HEK293 (cell line): ENCODE measurements around the gene ACADSB.

Source experiments
- CTCF ChIA-PET: fragments of 350-600 bp; formaldehyde crosslinking; extraction: SDS; loops from one replicate; lab custom pipeline; 2021; ENCODE audit warnings: antibody characterized with exemption; lab: Yijun Ruan, JAX
- POLR2A ChIA-PET: fragments of 300-600 bp; formaldehyde crosslinking; extraction: SDS; loops from one replicate; lab custom pipeline; 2020; ENCODE audit warnings: antibody characterized with exemption, inconsistent platforms; lab: Yijun Ruan, JAX
- H3K27ac ChIP-seq: fragments of 200-500 bp; sonication (Bioruptor generic); 2 replicates; pipeline ENCODE4 v1.5.1; 2014; ENCODE audit warnings: low read depth, low read length, control low read depth, inconsistent platforms; ENCODE audit errors: extremely low read depth
- H3K36me3 ChIP-seq, 2 experiments: fragments of 200-500 bp in 1 of 2; sonication (Bioruptor generic) in 1 of 2; 1 replicate in 1 of 2; 2 replicates in 1 of 2; pipeline ENCODE4 v1.5.1; 2014 to 2017; ENCODE audit warnings: inconsistent platforms in 2 of 2, low read length in 2 of 2; ENCODE audit not compliant: control insufficient read depth in 2 of 2, insufficient read depth in 1 of 2
- H3K4me1 ChIP-seq: fragments of 200-500 bp; sonication (Bioruptor generic); 2 replicates; pipeline ENCODE4 v1.5.1; 2014; ENCODE audit warnings: mild to moderate bottlenecking, low read length, inconsistent platforms; ENCODE audit not compliant: control insufficient read depth, insufficient read depth
- H3K4me3 ChIP-seq: 2 replicates; pipeline ENCODE4 v1.5.1; 2011; ENCODE audit warnings: low read depth, mild to moderate bottlenecking, control low read depth, low read length, moderate library complexity
- H3K9me3 ChIP-seq: fragments of 200-500 bp; sonication (Bioruptor generic); 2 replicates; pipeline ENCODE4 v1.5.1; 2014; ENCODE audit warnings: low read depth, low read length, inconsistent platforms; ENCODE audit not compliant: control insufficient read depth, insufficient read depth
- BCL11B ChIP-seq: fragments of 450-650 bp; formaldehyde crosslinking; IDR thresholded peaks from 2 replicates; pipeline ENCODE4 v1.5.1; 2016; ENCODE audit warnings: low read depth, missing biosample characterization, missing genetic modification characterization
- KLF10 ChIP-seq: fragments of 450-650 bp; IDR thresholded peaks from 2 replicates; pipeline ENCODE4 v1.5.1; 2018; ENCODE audit warnings: missing biosample characterization, mild to moderate bottlenecking, missing genetic modification characterization
- KLF8 ChIP-seq: fragments of 450-650 bp; formaldehyde crosslinking; IDR thresholded peaks from 2 replicates; pipeline ENCODE4 v1.5.1; 2016; ENCODE audit warnings: missing biosample characterization, missing genetic modification characterization
- MZF1 ChIP-seq: fragments of 450-650 bp; formaldehyde crosslinking; IDR thresholded peaks from 2 replicates; pipeline ENCODE4 v1.5.1; 2017; ENCODE audit warnings: missing biosample characterization, missing genetic modification characterization, borderline replicate concordance
- SCRT2 ChIP-seq: fragments of 450-650 bp; formaldehyde crosslinking; IDR thresholded peaks from 2 replicates; pipeline ENCODE4 v1.5.1; 2016; ENCODE audit warnings: missing biosample characterization, missing genetic modification characterization
- SP7 ChIP-seq: fragments of 450-650 bp; formaldehyde crosslinking; IDR thresholded peaks from 2 replicates; pipeline ENCODE4 v1.5.1; 2016; ENCODE audit warnings: missing biosample characterization, missing genetic modification characterization
- TCF7L2 ChIP-seq: IDR thresholded peaks from 2 replicates; pipeline ENCODE4 v1.6.1; 2011; ENCODE audit warnings: low read depth, mild to moderate bottlenecking, inconsistent platforms, low read length, moderate library complexity, borderline replicate concordance
- ZBTB17 ChIP-seq: fragments of 450-650 bp; formaldehyde crosslinking; IDR thresholded peaks from 2 replicates; pipeline ENCODE4 v1.5.1; 2016; ENCODE audit warnings: missing biosample characterization, missing genetic modification characterization
- ZBTB20 ChIP-seq: fragments of 450-650 bp; formaldehyde crosslinking; IDR thresholded peaks from 2 replicates; pipeline ENCODE4 v1.5.1; 2016; ENCODE audit warnings: missing biosample characterization, missing genetic modification characterization
- ZFP37 ChIP-seq: fragments of 450-650 bp; formaldehyde crosslinking; IDR thresholded peaks from 2 replicates; pipeline ENCODE4 v1.5.1; 2016; ENCODE audit warnings: missing biosample characterization, missing genetic modification characterization
- ZNF155 ChIP-seq: fragments of 450-650 bp; formaldehyde crosslinking; IDR thresholded peaks from 2 replicates; pipeline ENCODE4 v1.5.1; 2016; ENCODE audit warnings: missing biosample characterization, missing genetic modification characterization
- ZNF274 ChIP-seq, 2 experiments: fragments of 200-500 bp in 1 of 2; fragments of 450-650 bp in 1 of 2; sonication (Bioruptor generic) in 1 of 2; formaldehyde crosslinking in 1 of 2; IDR thresholded peaks; 2 replicates each; pipeline versions ENCODE4 v1.5.1 to v1.6.1; 2014 to 2016; ENCODE audit warnings: borderline replicate concordance in 1 of 2, inconsistent platforms in 1 of 2, low read length in 1 of 2, missing biosample characterization in 1 of 2, missing genetic modification characterization in 1 of 2
- ZNF366 ChIP-seq: fragments of 450-650 bp; formaldehyde crosslinking; conservative IDR thresholded peaks from 2 replicates; pipeline ENCODE4 v1.5.1; 2016; ENCODE audit warnings: missing biosample characterization, missing genetic modification characterization
- ZNF416 ChIP-seq: fragments of 450-650 bp; formaldehyde crosslinking; IDR thresholded peaks from 2 replicates; pipeline ENCODE4 v1.5.1; 2016; ENCODE audit warnings: missing biosample characterization, missing genetic modification characterization
- ZNF48 ChIP-seq: fragments of 450-650 bp; formaldehyde crosslinking; IDR thresholded peaks from 2 replicates; pipeline ENCODE4 v1.5.1; 2016; ENCODE audit warnings: missing biosample characterization, missing genetic modification characterization
- ZNF514 ChIP-seq: fragments of 450-650 bp; formaldehyde crosslinking; IDR thresholded peaks from 2 replicates; pipeline ENCODE4 v1.5.1; 2016; ENCODE audit warnings: missing biosample characterization, missing genetic modification characterization
- ZNF558 ChIP-seq: fragments of 450-650 bp; formaldehyde crosslinking; IDR thresholded peaks from 2 replicates; pipeline ENCODE4 v1.5.1; 2016; ENCODE audit warnings: missing biosample characterization, missing genetic modification characterization
- ZNF585B ChIP-seq: fragments of 450-650 bp; formaldehyde crosslinking; IDR thresholded peaks from 2 replicates; pipeline ENCODE4 v1.5.1; 2016; ENCODE audit warnings: missing biosample characterization, missing genetic modification characterization
- ZNF596 ChIP-seq: fragments of 450-650 bp; IDR thresholded peaks from 2 replicates; pipeline ENCODE4 v1.5.0; 2018; ENCODE audit warnings: missing biosample characterization, mild to moderate bottlenecking, missing genetic modification characterization, moderate library complexity
- ZNF621 ChIP-seq: fragments of 450-650 bp; formaldehyde crosslinking; IDR thresholded peaks from 2 replicates; pipeline ENCODE4 v1.5.1; 2017; ENCODE audit warnings: missing biosample characterization, missing genetic modification characterization
- ZNF660 ChIP-seq: fragments of 450-650 bp; IDR thresholded peaks from 2 replicates; pipeline ENCODE4 v1.5.1; 2018; ENCODE audit warnings: missing biosample characterization, mild to moderate bottlenecking, missing genetic modification characterization
- ZNF768 ChIP-seq: fragments of 450-650 bp; formaldehyde crosslinking; IDR thresholded peaks from 2 replicates; pipeline ENCODE4 v1.5.1; 2018; ENCODE audit warnings: missing biosample characterization, mild to moderate bottlenecking, missing genetic modification characterization
- ZNF776 ChIP-seq: fragments of 450-650 bp; formaldehyde crosslinking; IDR thresholded peaks from 2 replicates; pipeline ENCODE4 v1.5.0; 2017; ENCODE audit warnings: missing biosample characterization, missing genetic modification characterization, borderline replicate concordance
- TF ChIP-seq, protein P1 (sequence below): IDR thresholded peaks from 2 replicates; pipeline ENCODE4 v1.6.1; 2011; ENCODE audit warnings: mild to moderate bottlenecking, low read depth, low read length, borderline replicate concordance
- TF ChIP-seq, protein P2 (sequence below): fragments of 450-650 bp; formaldehyde crosslinking; IDR thresholded peaks from 2 replicates; pipeline ENCODE4; 2016; ENCODE audit warnings: missing biosample characterization, missing genetic modification characterization
- TF ChIP-seq, protein P3 (sequence below): fragments of 450-650 bp; formaldehyde crosslinking; IDR thresholded peaks from 2 replicates; pipeline ENCODE4 v1.5.1; 2016; ENCODE audit warnings: missing biosample characterization, missing genetic modification characterization
- TF ChIP-seq, protein P4 (sequence below): fragments of 450-650 bp; formaldehyde crosslinking; IDR thresholded peaks from 2 replicates; pipeline ENCODE4 v1.5.0; 2017; ENCODE audit warnings: missing biosample characterization, missing genetic modification characterization, borderline replicate concordance

ACADSB gene

DNA sequence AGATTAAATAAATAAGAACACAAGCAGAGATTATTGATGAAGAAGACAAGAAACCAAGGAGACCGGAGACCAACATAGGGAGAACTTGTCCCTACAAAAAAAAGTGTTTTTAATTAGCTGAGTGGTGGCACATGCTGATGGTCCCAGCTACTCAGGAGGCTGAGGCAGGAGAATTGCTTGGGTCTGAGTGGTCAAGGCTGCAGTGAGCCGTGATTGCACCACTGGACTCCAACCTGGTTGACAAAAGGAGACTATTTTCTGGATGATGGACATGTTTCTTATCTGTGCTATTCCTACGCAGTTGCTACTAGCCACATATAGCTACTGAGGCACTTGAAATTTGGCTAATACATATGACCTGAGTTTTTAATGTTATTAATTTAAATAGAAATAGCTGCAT, 9.9 kb upstream of the ACADSB start:
- Histone ChIP-seq H3K4me3 (no peak overlapping the region), H3K27ac (no peak overlapping the region), H3K4me1 (peaks cover 13% of the 10 kb centered on the region), H3K36me3 (peaks cover 16 to 39% of the 10 kb centered on the region in 2 experiments; a peak in 2 of 3 replicates), H3K9me3 (no peaks in the 10 kb centered on the region)
- CTCF ChIA-PET, result interaction anchor here (0.7 to 1.7 kb wide), 2 partner anchors 15 to 19 kb away, joined by 3 to 6 read pairs; no protein-coding TSS in a partner anchor
- TF ChIP-seq, protein P1, sequence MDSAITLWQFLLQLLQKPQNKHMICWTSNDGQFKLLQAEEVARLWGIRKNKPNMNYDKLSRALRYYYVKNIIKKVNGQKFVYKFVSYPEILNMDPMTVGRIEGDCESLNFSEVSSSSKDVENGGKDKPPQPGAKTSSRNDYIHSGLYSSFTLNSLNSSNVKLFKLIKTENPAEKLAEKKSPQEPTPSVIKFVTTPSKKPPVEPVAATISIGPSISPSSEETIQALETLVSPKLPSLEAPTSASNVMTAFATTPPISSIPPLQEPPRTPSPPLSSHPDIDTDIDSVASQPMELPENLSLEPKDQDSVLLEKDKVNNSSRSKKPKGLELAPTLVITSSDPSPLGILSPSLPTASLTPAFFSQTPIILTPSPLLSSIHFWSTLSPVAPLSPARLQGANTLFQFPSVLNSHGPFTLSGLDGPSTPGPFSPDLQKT, result no peak
- TF ChIP-seq ZNF155 (tag by site-specific recombination) (no peak), ZNF585B (tag by site-specific recombination) (no peak), ZNF48 (no peak), ZNF274 (IDR thresholded peaks at IDR 0.05; ENCODE audit: low read length) (no peak), ZNF274 (tag by site-specific recombination; IDR thresholded peaks at IDR 0.05; ENCODE audit: borderline replicate concordance) (no peak), ZNF660 (tag by site-specific recombination) (no peak), MZF1 (no peak), ZNF416 (tag by site-specific recombination) (no peak), KLF8 (tag by site-specific recombination) (no peak), ZNF621 (tag by site-specific recombination) (no peak), SP7 (no peak), ZNF768 (tag by site-specific recombination) (no peak), ZNF596 (tag by site-specific recombination) (no peak), SCRT2 (tag by site-specific recombination) (no peak), TCF7L2 (no peak), ZBTB17 (tag by site-specific recombination) (no peak)
- TF ChIP-seq, protein P2, sequence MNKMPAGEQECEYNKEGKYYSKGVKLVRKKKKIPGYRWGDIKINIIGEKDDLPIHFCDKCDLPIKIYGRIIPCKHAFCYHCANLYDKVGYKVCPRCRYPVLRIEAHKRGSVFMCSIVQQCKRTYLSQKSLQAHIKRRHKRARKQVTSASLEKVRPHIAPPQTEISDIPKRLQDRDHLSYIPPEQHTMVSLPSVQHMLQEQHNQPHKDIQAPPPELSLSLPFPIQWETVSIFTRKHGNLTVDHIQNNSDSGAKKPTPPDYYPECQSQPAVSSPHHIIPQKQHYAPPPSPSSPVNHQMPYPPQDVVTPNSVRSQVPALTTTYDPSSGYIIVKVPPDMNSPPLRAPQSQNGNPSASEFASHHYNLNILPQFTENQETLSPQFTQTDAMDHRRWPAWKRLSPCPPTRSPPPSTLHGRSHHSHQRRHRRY, result no peak
- TF ChIP-seq, all 188 proteins: peak for 0
- POLR2A ChIA-PET, result interaction anchor here (1.2 kb wide), 1 partner anchor 11 kb away, joined by 3 read pairs; no protein-coding TSS in a partner anchor

DNA sequence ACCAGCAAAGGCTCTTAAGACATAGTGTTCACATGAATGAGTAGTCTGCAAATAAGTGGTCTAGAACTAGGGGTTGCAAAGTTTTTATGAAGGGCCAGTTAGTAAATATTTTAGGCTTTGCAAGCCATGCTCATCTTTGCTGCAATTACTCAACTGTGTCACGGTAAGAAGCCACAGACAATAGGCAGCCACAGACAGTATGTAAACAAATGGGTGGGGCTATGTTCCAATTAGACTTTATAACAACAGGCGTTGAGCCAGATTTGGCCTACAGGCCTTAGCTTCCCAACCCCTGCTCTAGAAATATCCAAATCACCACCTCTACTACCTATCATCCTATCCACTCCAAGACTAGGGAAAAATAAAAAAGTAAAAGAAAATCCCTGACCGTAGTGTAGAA, 9.5 kb upstream of the ACADSB start:
- H3K4me1 ChIP-seq, result peaks cover 17% of the 10 kb centered on the region
- POLR2A ChIA-PET, result interaction anchor here (1.2 kb wide), 1 partner anchor 11 kb away, joined by 3 read pairs; no protein-coding TSS in a partner anchor
- no peak overlapping the region for H3K4me3 ChIP-seq
- no peak overlapping the region for H3K27ac ChIP-seq
- H3K9me3 ChIP-seq, result no peaks in the 10 kb centered on the region
- peaks cover 16 to 35% of the 10 kb centered on the region in 2 experiments; a peak in 2 of 3 replicates for H3K36me3 ChIP-seq
- CTCF ChIA-PET, result interaction anchor here (1.7 kb wide), 1 partner anchor 16 kb away, joined by 6 read pairs; no protein-coding TSS in a partner anchor
- TF ChIP-seq BCL11B (tag by site-specific recombination) (no peak), ZFP37 (tag by site-specific recombination) (no peak), ZNF366 (tag by site-specific recombination) (no peak), MZF1 (no peak), ZBTB20 (no peak), ZNF274 (IDR thresholded peaks at IDR 0.05; ENCODE audit: low read length) (no peak), ZNF274 (tag by site-specific recombination; IDR thresholded peaks at IDR 0.05; ENCODE audit: borderline replicate concordance) (no peak), ZNF776 (tag by site-specific recombination) (no peak), ZNF558 (tag by site-specific recombination) (no peak), ZNF514 (tag by site-specific recombination) (no peak), KLF10 (tag by site-specific recombination) (no peak)
- TF ChIP-seq, protein P3, sequence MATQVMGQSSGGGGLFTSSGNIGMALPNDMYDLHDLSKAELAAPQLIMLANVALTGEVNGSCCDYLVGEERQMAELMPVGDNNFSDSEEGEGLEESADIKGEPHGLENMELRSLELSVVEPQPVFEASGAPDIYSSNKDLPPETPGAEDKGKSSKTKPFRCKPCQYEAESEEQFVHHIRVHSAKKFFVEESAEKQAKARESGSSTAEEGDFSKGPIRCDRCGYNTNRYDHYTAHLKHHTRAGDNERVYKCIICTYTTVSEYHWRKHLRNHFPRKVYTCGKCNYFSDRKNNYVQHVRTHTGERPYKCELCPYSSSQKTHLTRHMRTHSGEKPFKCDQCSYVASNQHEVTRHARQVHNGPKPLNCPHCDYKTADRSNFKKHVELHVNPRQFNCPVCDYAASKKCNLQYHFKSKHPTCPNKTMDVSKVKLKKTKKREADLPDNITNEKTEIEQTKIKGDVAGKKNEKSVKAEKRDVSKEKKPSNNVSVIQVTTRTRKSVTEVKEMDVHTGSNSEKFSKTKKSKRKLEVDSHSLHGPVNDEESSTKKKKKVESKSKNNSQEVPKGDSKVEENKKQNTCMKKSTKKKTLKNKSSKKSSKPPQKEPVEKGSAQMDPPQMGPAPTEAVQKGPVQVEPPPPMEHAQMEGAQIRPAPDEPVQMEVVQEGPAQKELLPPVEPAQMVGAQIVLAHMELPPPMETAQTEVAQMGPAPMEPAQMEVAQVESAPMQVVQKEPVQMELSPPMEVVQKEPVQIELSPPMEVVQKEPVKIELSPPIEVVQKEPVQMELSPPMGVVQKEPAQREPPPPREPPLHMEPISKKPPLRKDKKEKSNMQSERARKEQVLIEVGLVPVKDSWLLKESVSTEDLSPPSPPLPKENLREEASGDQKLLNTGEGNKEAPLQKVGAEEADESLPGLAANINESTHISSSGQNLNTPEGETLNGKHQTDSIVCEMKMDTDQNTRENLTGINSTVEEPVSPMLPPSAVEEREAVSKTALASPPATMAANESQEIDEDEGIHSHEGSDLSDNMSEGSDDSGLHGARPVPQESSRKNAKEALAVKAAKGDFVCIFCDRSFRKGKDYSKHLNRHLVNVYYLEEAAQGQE, result no peak
- TF ChIP-seq, protein P4, sequence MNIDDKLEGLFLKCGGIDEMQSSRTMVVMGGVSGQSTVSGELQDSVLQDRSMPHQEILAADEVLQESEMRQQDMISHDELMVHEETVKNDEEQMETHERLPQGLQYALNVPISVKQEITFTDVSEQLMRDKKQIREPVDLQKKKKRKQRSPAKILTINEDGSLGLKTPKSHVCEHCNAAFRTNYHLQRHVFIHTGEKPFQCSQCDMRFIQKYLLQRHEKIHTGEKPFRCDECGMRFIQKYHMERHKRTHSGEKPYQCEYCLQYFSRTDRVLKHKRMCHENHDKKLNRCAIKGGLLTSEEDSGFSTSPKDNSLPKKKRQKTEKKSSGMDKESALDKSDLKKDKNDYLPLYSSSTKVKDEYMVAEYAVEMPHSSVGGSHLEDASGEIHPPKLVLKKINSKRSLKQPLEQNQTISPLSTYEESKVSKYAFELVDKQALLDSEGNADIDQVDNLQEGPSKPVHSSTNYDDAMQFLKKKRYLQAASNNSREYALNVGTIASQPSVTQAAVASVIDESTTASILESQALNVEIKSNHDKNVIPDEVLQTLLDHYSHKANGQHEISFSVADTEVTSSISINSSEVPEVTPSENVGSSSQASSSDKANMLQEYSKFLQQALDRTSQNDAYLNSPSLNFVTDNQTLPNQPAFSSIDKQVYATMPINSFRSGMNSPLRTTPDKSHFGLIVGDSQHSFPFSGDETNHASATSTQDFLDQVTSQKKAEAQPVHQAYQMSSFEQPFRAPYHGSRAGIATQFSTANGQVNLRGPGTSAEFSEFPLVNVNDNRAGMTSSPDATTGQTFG (tag by site-specific recombination), result no peak
